Smooth muscle cell (in vitro differentiated cells): ENCODE results near the gene DOK1. TPM values are rescaled to one million over a fixed set of nuclear protein-coding genes. Genes with fewer than 3 reads are reported as not detected.

Experiments used
- DNase-seq: peaks from one replicate; lab custom pipeline; 2025; ENCODE audit not compliant: unreplicated experiment; lab: John Stamatoyannopoulos, UW
- H2AFZ ChIP-seq: fragments of 200-600 bp; sonication (generic); 2 replicates; pipeline ENCODE4 v1.6.0; 2016; ENCODE audit warnings: antibody characterized with exemption, low read depth, mild to moderate bottlenecking
- H3F3A ChIP-seq: fragments of 200-600 bp; sonication (generic); 2 replicates; pipeline ENCODE4 v1.6.0; 2017; ENCODE audit warnings: antibody characterized with exemption, low read depth
- H3K27ac ChIP-seq: fragments of 200-600 bp; sonication (generic); 2 replicates; pipeline ENCODE4 v1.5.1; 2016; ENCODE audit warnings: low read depth, mild to moderate bottlenecking
- H3K27me3 ChIP-seq: fragments of 200-600 bp; sonication (generic); 2 replicates; pipeline ENCODE4 v1.6.1; 2016; ENCODE audit warnings: low read depth, mild to moderate bottlenecking
- H3K36me3 ChIP-seq: fragments of 200-600 bp; sonication (generic); 2 replicates; pipeline ENCODE4 v1.5.1; 2016; ENCODE audit warnings: low read depth
- H3K4me1 ChIP-seq: fragments of 200-600 bp; sonication (generic); 2 replicates; pipeline ENCODE4 v1.5.1; 2016; ENCODE audit warnings: low read depth
- H3K4me2 ChIP-seq: fragments of 200-600 bp; sonication (generic); 2 replicates; pipeline ENCODE4 v1.6.0; 2016; ENCODE audit warnings: mild to moderate bottlenecking
- H3K4me3 ChIP-seq: fragments of 200-600 bp; sonication (generic); 2 replicates; pipeline ENCODE4 v1.5.1; 2016; ENCODE audit warnings: mild to moderate bottlenecking
- H3K79me2 ChIP-seq: fragments of 200-600 bp; sonication (generic); 2 replicates; pipeline ENCODE4 v1.6.0; 2016; ENCODE audit warnings: low read depth, mild to moderate bottlenecking
- H3K9ac ChIP-seq: fragments of 200-600 bp; sonication (generic); 2 replicates; pipeline ENCODE4 v1.6.0; 2016; ENCODE audit warnings: low read depth
- H3K9me3 ChIP-seq: fragments of 200-600 bp; sonication (generic); replicated peaks from 2 replicates; pipeline ENCODE4 v1.5.1; 2016; ENCODE audit warnings: low read depth
- H4K20me1 ChIP-seq: fragments of 200-600 bp; sonication (generic); 2 replicates; pipeline ENCODE4 v1.6.0; 2016; ENCODE audit warnings: low read depth
- WGBS: methylation state at CpG from one replicate; pipeline ENCODE4 v1.1.7; 2016; ENCODE audit warnings: low lambda C conversion rate; 5-methylcytosine and 5-hydroxymethylcytosine counted together
- polyA plus RNA-seq: library from polyadenylated mRNA; unstranded; fragments of >200 nt; fragmentation: Nextera tagmentation; extraction: Ambion mirVana; gene quantifications from 2 replicates; pipeline ENCODE4 v1.2.1, GENCODE V29; 2016
- total RNA-seq: library from RNA; depleted of rRNA; stranded (reverse); fragments of >200 nt; gene quantifications from 2 replicates; pipeline ENCODE4 v1.2.3, GENCODE V29; 2014
- TF ChIP-seq, protein P1 (sequence below): fragments of 200-600 bp; sonication (generic); IDR thresholded peaks from 2 replicates; pipeline ENCODE4 v1.5.1; 2017; ENCODE audit warnings: borderline replicate concordance, mild to moderate bottlenecking, antibody characterized with exemption; ENCODE audit not compliant: insufficient read depth, poor library complexity, severe bottlenecking

DOK1 gene
- total and polyA plus RNA-seq, 2 experiments from 2014 or later = 11.7 to 41.3 TPM

DNA sequence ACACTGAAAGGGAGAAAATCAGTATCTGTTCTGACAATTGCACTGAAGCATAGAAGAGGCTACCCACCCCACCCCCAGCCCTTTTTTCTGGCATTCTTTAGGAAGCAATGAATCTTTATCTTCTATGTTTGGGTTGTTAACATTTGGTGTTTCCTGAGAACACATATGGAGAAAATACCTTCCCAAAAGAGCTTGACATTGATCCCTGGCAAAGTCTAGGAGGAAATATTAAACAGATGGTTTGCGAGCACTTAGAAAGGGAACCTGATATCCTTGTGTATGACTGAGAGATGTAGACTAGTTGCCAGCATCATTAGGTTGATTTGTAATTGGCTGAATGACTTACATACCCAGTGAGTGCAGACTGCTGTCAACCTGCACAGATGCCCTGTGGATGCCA is 42.9 kb downstream of the DOK1 start:
- no peaks in the 10 kb centered on the region for H4K20me1 ChIP-seq
- TF ChIP-seq, protein P1, sequence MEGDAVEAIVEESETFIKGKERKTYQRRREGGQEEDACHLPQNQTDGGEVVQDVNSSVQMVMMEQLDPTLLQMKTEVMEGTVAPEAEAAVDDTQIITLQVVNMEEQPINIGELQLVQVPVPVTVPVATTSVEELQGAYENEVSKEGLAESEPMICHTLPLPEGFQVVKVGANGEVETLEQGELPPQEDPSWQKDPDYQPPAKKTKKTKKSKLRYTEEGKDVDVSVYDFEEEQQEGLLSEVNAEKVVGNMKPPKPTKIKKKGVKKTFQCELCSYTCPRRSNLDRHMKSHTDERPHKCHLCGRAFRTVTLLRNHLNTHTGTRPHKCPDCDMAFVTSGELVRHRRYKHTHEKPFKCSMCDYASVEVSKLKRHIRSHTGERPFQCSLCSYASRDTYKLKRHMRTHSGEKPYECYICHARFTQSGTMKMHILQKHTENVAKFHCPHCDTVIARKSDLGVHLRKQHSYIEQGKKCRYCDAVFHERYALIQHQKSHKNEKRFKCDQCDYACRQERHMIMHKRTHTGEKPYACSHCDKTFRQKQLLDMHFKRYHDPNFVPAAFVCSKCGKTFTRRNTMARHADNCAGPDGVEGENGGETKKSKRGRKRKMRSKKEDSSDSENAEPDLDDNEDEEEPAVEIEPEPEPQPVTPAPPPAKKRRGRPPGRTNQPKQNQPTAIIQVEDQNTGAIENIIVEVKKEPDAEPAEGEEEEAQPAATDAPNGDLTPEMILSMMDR = no peak
- no peak for DNase-seq
- H3F3A ChIP-seq = no peaks in the 10 kb centered on the region
- no peak overlapping the region for H3K27ac ChIP-seq
- H3K4me3 ChIP-seq = no peak overlapping the region
- H3K79me2 ChIP-seq = no peaks in the 10 kb centered on the region
- no peaks in the 10 kb centered on the region for H3K36me3 ChIP-seq
- H3K9me3 ChIP-seq = no peaks in the 10 kb centered on the region
- H3K4me2 ChIP-seq = no peak overlapping the region
- H3K27me3 ChIP-seq = peaks cover 16% of the 10 kb centered on the region
- no peaks in the 10 kb centered on the region for H3K4me1 ChIP-seq
- H2AFZ ChIP-seq = no peak overlapping the region
- 70% methylated on average over 1 of the region's 1 CpG for WGBS
- no peak overlapping the region for H3K9ac ChIP-seq

DNA sequence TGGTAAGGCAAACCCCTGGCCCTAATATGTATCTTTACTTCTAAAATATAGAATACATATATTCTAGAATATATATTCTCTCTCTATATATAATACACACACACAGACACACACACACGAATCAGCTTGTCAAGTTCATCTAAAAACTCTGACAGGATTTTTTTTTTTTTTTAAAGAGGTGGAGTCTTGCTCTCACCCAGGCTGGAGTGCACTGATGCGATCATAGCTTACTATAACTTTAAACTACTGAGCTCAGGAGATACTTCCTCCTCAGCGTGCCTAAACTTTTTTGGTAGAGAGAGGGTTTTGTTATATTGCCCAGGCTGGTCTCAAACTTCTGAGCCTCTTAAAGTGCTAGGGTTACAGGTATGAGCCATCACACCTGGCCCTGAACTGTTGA is 45.2 kb downstream of the DOK1 start:
- H3F3A ChIP-seq = no peaks in the 10 kb centered on the region
- TF ChIP-seq, protein P1 = no peak
- H3K79me2 ChIP-seq = no peaks in the 10 kb centered on the region
- no peak for DNase-seq
- no peak overlapping the region for H3K4me2 ChIP-seq
- WGBS = 80% methylated on average over 3 of the region's 3 CpGs
- no peaks in the 10 kb centered on the region for H3K9me3 ChIP-seq
- H3K27me3 ChIP-seq = peaks cover 6% of the 10 kb centered on the region
- no peak overlapping the region for H3K9ac ChIP-seq
- no peaks in the 10 kb centered on the region for H3K4me1 ChIP-seq
- H3K36me3 ChIP-seq = no peaks in the 10 kb centered on the region
- no peak overlapping the region for H3K27ac ChIP-seq
- no peak overlapping the region for H3K4me3 ChIP-seq
- no peaks in the 10 kb centered on the region for H4K20me1 ChIP-seq
- no peak overlapping the region for H2AFZ ChIP-seq

DNA sequence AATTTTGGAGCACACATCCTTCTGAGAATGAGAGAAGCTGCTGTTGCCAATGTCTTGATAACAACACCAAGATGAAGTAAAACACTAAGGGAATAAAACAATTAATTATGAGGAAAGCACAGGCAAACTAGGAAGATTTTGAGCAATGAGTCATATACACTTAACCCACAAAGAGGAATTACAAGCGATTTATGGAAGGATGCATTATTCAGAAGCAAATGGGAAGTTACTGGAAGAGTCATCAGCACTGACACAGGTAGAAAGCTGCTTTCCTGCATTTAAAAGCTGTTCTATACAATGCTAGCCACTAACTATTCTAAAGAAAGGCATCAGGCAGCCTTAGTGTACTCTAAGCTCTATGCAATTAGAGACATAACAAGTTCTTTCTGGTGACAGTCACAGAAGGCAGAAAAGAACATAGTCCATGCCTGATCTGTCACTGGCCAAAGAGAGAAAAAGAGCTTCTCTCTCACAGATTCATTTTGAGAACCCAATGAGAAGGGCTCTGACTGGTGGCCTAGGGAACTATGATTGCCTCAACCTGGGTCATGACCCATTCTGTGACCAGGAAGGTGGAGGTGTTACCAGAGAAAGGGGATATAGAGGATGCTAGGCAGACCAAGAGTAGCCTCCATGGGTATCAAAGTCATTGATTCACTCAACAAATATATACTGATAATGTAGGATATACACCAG is 48.2 kb downstream of the DOK1 start:
- H4K20me1 ChIP-seq = no peaks in the 10 kb centered on the region
- H2AFZ ChIP-seq = no peak overlapping the region
- DNase-seq = no peak
- no peak overlapping the region for H3K9ac ChIP-seq
- H3F3A ChIP-seq = no peaks in the 10 kb centered on the region
- no peaks in the 10 kb centered on the region for H3K9me3 ChIP-seq
- H3K27me3 ChIP-seq = peaks cover 6% of the 10 kb centered on the region
- no peaks in the 10 kb centered on the region for H3K4me1 ChIP-seq
- H3K27ac ChIP-seq = peak overlapping the region; percentile 13
- no peak overlapping the region for H3K4me3 ChIP-seq
- no peaks in the 10 kb centered on the region for H3K79me2 ChIP-seq
- TF ChIP-seq, protein P1 = no peak
- peak overlapping the region; percentile 53 for H3K4me2 ChIP-seq
- H3K36me3 ChIP-seq = no peaks in the 10 kb centered on the region
- 33% methylated on average over 1 of the region's 1 CpG for WGBS

DNA sequence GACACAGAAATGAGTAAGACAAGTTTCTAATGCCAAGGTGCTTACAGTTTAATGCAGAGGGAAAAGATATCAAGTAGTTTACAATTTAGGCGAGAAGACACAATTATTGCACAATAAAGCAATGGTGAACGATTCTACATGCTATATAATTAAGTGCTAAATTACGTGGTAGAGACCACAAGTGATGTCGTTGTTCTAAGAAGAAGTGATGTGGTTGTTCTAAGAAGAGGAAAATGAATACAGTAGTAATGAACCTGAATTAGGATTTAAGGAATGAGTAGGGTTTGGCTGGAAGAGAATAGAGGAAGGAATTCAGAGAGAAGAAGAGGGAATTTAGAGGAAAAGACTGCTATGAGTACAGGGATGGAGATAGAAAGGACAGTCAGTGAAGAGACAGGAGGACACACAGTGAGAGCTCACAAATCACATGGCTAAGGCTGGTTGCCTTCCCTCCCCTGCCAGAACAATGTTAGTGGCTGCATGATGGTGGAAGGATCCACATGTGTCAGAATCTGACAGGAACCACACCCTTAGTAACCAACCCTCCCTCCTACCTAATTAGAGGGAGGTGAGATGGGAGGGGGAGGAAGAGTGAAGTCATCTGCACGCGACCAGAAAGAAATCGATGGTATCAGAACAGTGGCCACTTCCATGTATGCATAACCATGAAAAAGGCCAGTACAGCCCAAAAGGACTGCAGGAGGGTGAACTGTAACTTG is 48.9 kb downstream of the DOK1 start:
- Histone ChIP-seq H3K36me3 (no peaks in the 10 kb centered on the region), H3F3A (no peaks in the 10 kb centered on the region), H2AFZ (no peak overlapping the region), H3K9me3 (no peaks in the 10 kb centered on the region), H3K4me2 (no peak overlapping the region), H3K4me3 (no peak overlapping the region), H3K9ac (no peak overlapping the region), H3K27ac (peak overlapping the region; percentile 13), H3K4me1 (no peaks in the 10 kb centered on the region), H3K27me3 (peaks cover 6% of the 10 kb centered on the region), H4K20me1 (no peaks in the 10 kb centered on the region), H3K79me2 (no peaks in the 10 kb centered on the region)
- TF ChIP-seq, protein P1 = no peak
- DNase-seq = no peak
- 77% methylated on average over 7 of the region's 7 CpGs for WGBS
